ENCODE measurements around the gene EVL. TPM values are rescaled to one million over a fixed set of nuclear protein-coding genes. Genes with fewer than 3 reads are reported as not detected.
A peak's percentile ranks its signal among the peaks of the same experiment; 100 is the strongest.

The EVL gene
- total RNA-seq, 2 experiments from 2014 or later = 340 to 351 TPM

GRCh38 chr14:100077441-100077840, 12.2 kb downstream of the EVL start:
- Mint-ChIP-seq H3K36me3 (ENCODE audit: low read depth) (peaks cover 82% of the 10 kb centered on the region), H3K9me3 (no peaks in the 10 kb centered on the region), H3K27ac (peak overlapping the region; percentile 99), H3K4me1 (ENCODE audit: low read depth) (peaks cover 94% of the 10 kb centered on the region), H3K27me3 (no peaks in the 10 kb centered on the region), H3K4me3 (peak overlapping the region; percentile 72)
- ATAC-seq = no peak
- TF ChIP-seq CTCF (IDR thresholded peaks at IDR 0.05) = no peak
- intact Hi-C loops (cut with micrococcal nuclease) = no loop called here
- no peak for DNase-seq
- ChIA-PET POLR2A (interaction anchor here (3.7 to 24.7 kb wide), 3 partner anchors 7 to 25 kb away, joined by 14 to 840 read pairs (median 521); partner anchors contain the start of gene EVL), CTCF (interaction anchor here (0.8 to 26.8 kb wide), 8 partner anchors 9 to 157 kb away, joined by 3 to 913 read pairs (median 5); no protein-coding TSS in a partner anchor)

GRCh38 chr14:100078216-100078803, 13.1 kb downstream of the EVL start:
- Mint-ChIP-seq H3K9me3 (no peaks in the 10 kb centered on the region), H3K36me3 (ENCODE audit: low read depth) (peaks cover 82% of the 10 kb centered on the region), H3K4me3 (peak overlapping the region; percentile 72), H3K27ac (peak overlapping the region; percentile 99), H3K4me1 (ENCODE audit: low read depth) (peaks cover 94% of the 10 kb centered on the region), H3K27me3 (no peaks in the 10 kb centered on the region)
- DNase-seq (peak; percentile 30), ATAC-seq (no peak)
- CTCF ChIA-PET = interaction anchor here (0.7 to 26.8 kb wide), 7 partner anchors 8 to 115 kb away, joined by 3 to 913 read pairs (median 11); partner anchors contain the start of gene EVL
- TF ChIP-seq CTCF (IDR thresholded peaks at IDR 0.05) = no peak
- POLR2A ChIA-PET = interaction anchor here (1.2 to 24.7 kb wide), 3 partner anchors 16 to 104 kb away, joined by 3 to 840 read pairs (median 521); partner anchors contain the start of gene EVL
- intact Hi-C loops (cut with micrococcal nuclease) = loop anchor here (2.0 kb wide), 2 partner anchors 14 to 28 kb away; partner anchors contain the start of gene EVL

DNA sequence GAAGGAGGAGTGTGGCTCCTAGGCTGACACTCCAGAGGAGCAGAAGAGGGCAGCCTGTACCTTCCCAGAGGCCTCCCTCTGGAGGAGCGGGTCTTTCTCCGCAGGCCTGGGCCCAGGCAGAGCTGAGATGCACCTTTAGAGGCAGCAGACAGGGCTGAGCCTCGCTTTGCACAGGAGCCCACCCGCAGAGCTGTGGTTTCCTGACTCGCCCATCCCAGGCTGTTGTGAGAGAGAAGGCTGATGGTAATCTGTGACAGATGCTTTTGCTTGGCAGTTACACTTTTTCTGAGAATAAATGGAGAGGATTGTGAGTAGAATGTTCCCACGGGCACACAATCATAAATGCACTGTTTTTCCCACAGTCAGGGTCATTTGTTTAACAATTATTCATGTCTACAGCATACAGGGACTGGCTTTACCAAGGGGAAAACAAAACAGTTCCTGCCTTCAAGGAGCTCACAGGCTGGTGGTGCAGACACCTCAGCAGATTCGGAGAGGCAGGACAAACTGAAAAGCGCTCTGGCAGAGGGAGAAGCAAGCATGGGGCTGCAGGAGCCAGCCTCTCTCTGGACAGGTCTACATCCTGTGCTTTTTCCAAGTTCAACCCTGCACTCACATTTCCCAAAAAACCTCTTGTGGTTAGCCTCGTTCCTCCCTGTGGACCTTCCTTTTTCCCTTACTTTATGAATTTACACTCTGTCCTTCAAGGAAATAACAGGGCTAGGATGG, 13.9 kb downstream of the EVL start:
- H3K4me1 Mint-ChIP-seq (ENCODE audit: low read depth) = peaks cover 95% of the 10 kb centered on the region
- peak; percentile 27 for TF ChIP-seq CTCF (IDR thresholded peaks at IDR 0.05)
- ChIA-PET POLR2A (interaction anchor here (1.2 to 24.7 kb wide), 3 partner anchors 17 to 105 kb away, joined by 3 to 840 read pairs (median 521); partner anchors contain the start of gene EVL), CTCF (interaction anchor here (0.7 to 26.8 kb wide), 8 partner anchors 9 to 114 kb away, joined by 3 to 913 read pairs (median 7); partner anchors contain the start of gene EVL)
- peaks cover 82% of the 10 kb centered on the region for H3K36me3 Mint-ChIP-seq (ENCODE audit: low read depth)
- H3K27me3 Mint-ChIP-seq = no peaks in the 10 kb centered on the region
- peak; percentile 70 for ATAC-seq
- peak overlapping the region; percentile 99 for H3K27ac Mint-ChIP-seq
- peak overlapping the region; percentile 72 for H3K4me3 Mint-ChIP-seq
- H3K9me3 Mint-ChIP-seq = no peaks in the 10 kb centered on the region
- intact Hi-C loops (cut with micrococcal nuclease) = loop anchor here (2.0 kb wide), 2 partner anchors 14 to 28 kb away; partner anchors contain the start of gene EVL
- DNase-seq = peak; percentile 93

GRCh38 chr14:100079726-100080005, 14.4 kb downstream of the EVL start:
- H3K27me3 Mint-ChIP-seq = no peaks in the 10 kb centered on the region
- ATAC-seq (no peak), DNase-seq (no peak)
- intact Hi-C loops (cut with micrococcal nuclease) = loop anchor here (2.0 kb wide), 2 partner anchors 15 to 27 kb away; partner anchors contain the start of gene EVL
- H3K36me3 Mint-ChIP-seq (ENCODE audit: low read depth) = peaks cover 82% of the 10 kb centered on the region
- peaks cover 95% of the 10 kb centered on the region for H3K4me1 Mint-ChIP-seq (ENCODE audit: low read depth)
- CTCF ChIA-PET = interaction anchor here (1.0 to 26.8 kb wide), 6 partner anchors 9 to 114 kb away, joined by 3 to 913 read pairs (median 13); partner anchors contain the start of gene EVL
- TF ChIP-seq CTCF (IDR thresholded peaks at IDR 0.05) = no peak
- no peaks in the 10 kb centered on the region for H3K9me3 Mint-ChIP-seq
- H3K27ac Mint-ChIP-seq = peak overlapping the region; percentile 99
- POLR2A ChIA-PET = interaction anchor here (1.2 to 24.7 kb wide), 4 partner anchors 17 to 105 kb away, joined by 3 to 840 read pairs (median 262); partner anchors contain the start of gene EVL
- peak overlapping the region; percentile 72 for H3K4me3 Mint-ChIP-seq

All from activated CD8-positive, alpha-beta T cell treated with anti-CD3 and anti-CD28 coated beads for 36 hours (primary cell).